Measurements from ENCODE around the gene PHC2.

The PHC2 gene

GRCh38 chr1:33347650-33347992 lies 83.3 kb downstream of the PHC2 start:
- DNase-seq, result peak; percentile 68

DNA sequence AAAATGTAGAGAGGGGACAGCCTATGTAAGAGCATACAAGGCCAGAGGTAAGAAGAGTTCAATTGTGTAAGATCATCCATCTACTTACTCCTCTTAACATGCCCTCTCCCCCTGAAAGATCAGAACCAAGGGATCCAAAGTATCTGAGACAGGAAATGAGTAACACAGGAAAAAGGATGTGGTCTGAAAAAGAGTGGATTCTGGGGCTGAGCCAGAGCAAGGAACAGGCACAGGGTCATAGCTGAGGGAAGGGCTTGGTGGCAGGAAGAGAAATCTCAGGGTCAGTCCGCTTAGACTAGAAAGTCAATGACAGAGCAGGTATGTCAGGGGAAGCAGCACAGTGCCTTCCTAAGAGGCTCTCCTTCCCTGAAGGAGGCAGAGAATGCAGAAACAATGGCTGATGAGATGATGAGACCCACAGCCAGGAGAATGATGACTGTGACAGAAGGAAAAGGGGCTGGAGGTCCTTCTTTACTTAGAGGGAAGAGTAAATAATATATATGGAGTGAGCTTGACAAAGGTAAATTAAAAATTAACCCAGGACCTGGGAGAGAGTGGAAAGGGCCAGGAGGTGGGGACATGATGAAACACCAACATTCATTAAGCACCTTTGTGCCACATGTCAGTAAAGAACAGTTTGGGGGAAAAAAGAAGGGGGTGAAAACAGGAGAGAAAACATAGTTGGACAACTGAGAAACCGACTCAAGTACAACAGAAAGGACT lies 83.8 kb downstream of the PHC2 start:
- no peak for DNase-seq

- DNase-seq, result no peak
Measured at GRCh38 chr1:33346533-33346926, 84.4 kb downstream of the PHC2 start.

- DNase-seq, result no peak
Measured at GRCh38 chr1:33344896-33345560, 85.9 kb downstream of the PHC2 start.

DNA sequence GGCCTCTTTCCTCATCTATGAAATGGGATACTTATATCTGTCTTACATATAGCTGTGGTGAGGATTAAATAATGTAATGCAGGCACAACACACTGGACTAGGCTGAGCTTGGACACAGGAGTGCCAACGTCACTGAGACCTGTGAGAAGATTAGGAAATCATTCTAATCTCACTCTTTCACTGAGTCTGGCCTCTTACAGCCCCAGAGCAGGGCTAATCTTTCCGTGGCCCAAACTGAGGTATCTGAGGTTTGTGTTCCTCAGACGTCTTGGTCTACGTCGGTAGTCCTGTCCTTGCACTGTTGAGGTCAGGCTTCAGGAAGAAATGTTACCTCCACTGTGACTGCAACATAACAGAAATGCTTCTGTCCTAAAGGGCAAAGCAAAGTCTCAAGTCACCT lies 87.4 kb downstream of the PHC2 start:
- no peak for DNase-seq

- peak; percentile 81 for DNase-seq
Measured at GRCh38 chr1:33342041-33342723, 88.7 kb downstream of the PHC2 start.

DNA sequence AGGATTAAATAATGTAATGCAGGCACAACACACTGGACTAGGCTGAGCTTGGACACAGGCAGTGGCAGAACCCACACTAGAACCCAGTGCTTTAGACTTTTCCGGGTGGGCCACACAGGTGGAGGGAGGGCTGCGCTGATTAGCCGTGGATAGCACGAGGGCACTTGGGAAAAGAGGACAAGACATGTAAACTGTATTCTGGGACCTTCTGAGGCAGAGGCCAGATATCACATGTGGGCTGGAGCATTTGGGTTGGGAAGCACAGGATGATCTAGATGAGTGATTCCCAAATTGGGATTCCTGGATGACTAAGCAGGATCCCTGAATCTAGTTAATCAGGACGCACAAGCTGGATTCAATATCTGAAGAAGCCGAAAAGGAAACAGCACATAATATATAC lies 89.7 kb downstream of the PHC2 start:
- DNase-seq, result no peak

- no peak for DNase-seq
Measured at GRCh38 chr1:33339413-33339812, 91.5 kb downstream of the PHC2 start.

DNA sequence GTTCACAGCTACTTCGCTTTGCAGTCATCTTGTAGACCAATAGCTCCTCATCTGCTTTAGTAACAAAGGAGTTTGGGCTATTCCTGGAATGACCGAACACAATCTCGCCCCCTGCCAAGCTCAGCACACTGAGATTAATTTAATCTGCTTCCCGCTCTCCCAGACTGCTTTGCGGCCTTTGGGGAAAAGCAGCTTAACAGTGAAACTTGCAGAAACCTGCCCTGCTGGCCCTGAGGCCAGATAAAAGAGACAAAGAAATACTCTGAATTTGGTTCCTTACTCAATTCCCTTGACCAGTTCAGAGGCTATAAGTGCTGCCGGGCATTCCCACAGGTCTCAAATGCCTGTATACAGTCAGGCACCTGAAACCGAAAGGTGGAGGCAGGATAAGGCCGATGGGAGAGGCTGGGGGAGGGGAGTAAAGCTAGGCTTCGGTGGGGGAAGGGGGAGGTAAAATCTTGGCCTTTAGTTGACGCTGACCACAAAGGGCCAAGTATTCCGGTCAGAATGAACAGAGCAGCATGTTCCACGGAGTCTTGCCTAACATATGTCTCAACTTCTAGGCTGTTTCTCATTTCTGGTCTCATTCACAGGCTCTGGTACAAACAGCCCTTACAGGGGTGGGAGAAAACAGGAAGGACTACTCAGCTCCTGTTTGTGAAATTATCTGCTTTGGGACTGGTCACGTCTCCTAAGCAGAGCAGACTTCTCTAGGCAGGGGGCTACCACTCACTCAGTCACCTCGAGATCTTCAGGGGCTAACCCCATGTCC lies 92.3 kb downstream of the PHC2 start:
- DNase-seq, result no peak

GRCh38 chr1:33338048-33338439 lies 92.9 kb downstream of the PHC2 start:
- DNase-seq, result no peak

GRCh38 chr1:33337441-33337840 lies 93.5 kb downstream of the PHC2 start:
- no peak for DNase-seq

DNA sequence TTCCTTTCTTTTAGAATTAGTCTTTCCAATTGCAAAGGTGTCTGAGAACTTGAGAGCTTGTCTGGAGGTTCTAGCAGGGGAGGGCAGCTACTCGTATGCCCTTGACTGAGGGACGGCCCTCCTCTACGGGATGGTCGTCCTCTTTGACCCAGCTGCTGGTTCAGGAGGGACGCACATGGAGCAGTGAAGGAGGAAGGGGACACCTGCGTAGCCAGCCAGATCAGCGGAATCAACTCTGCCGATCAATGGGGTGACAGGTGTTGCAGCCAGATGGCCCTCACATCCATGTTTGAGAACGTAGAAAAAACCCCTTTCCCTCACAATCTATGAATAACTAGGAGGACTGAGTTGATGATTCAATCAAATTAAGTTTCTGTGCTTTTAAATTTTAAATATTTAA lies 94.3 kb downstream of the PHC2 start:
- DNase-seq, result no peak

- no peak for DNase-seq
Measured at GRCh38 chr1:33335020-33335419, 95.9 kb downstream of the PHC2 start.

- no peak for DNase-seq
Measured at GRCh38 chr1:33334081-33334552, 96.8 kb downstream of the PHC2 start.

- DNase-seq, result no peak
Measured at GRCh38 chr1:33332881-33333280, 98.0 kb downstream of the PHC2 start.

GRCh38 chr1:33332357-33332789 lies 98.5 kb downstream of the PHC2 start:
- no peak for DNase-seq

DNA sequence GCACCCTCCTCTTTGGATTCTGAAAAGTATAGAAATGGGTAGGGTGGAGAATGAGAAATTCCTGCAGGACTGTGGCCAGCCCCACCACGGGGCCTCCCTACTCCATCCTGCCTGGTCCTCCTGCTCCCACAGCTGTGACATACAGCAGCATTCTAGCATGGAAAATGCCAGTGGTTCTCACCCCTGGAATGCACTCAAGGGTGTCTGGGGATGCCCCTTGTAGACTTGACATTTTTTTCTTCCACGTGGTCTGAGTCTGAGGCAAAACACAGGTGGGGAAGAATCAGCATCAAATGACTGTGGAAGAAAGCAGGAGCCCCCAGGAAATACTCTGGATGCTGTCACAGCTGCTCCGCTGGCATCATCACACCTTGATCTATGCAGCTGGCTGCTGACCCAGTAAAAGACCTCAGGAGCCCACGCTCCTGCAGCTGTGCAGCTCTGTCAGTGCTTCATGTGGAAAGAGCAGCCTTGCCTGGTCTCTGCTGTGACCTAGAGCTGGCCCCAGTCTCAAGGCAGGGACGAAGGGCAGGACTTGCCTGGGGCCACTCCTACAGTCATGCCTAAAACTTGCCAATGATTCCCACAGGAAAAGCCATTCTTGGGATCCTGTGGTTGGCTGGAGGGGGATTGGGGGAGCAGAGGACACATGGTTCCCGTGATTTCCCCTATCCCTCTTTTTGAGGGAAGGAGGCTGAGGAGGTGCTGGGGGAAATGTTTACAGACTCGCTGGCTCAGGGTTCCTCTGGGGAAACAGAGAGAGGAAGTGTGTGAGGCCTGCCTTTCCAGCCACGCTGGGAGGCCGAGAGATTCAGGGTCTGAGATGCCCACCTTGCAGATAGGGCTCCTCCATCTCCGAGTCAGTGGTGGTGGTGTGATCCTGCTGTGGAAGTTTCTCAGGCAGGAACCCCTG lies 99.2 kb downstream of the PHC2 start:
- DNase-seq, result no peak

GRCh38 chr1:33330906-33331305 lies 100.0 kb downstream of the PHC2 start:
- DNase-seq, result no peak

DNA sequence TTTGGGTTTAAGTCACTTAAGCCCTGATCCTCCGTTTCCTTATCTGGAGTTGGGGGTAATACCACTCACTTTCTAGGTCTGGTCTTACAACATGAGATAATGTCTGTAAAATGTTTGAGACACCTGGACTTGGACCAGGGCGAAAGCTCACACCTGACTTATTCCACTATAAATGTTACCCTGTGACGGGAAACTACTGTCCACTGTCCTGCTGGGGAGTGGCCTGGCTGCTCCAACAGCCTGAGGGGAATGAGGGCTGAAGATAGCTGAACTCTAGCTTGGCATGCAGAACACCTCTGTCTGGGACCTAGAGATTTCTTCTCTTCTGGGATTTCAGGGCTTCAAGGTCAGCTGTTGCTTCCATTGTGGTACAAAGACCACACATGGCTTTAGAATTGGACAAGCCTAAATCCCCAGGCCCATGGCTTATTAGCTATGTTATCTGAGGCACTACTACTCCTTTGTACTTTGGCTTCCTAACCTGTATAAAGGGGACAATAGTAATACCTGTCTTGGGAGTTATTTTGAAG lies 100.5 kb downstream of the PHC2 start:
- DNase-seq, result no peak

DNA sequence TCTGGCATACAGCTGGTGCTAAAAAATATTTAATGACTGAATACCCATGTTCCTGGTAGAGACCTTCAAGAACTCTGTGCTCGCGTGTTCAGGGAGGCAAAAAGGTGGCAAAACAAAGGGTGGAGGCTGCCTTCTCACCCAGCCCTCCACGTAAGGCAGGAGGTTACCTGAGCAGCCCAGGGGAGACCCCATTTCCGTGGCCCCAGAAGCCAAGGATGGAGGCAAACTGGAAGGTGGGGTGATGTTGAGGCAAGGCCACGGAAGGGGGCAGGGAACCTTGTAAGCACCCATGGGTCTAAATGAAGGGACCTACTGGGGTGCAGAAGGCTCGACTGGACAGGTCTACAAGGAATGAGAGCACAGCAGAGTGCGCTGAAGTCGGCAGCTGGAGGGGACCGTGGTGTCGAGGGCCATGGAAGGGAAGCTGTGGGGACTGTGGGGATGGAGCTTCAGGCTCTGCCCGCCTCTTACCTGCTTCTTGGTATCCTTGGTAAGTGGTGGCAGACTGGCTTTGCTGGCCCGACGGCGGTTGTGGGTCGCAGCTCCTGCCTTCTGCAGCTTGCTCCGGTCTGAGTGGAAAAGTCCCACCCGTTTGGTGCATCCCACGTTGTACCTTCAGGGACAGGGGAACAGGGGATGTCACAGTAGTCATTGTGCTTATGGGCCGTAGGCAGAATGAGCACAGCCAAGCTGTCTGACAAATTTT lies 101.1 kb downstream of the PHC2 start:
- no peak for DNase-seq

DNA sequence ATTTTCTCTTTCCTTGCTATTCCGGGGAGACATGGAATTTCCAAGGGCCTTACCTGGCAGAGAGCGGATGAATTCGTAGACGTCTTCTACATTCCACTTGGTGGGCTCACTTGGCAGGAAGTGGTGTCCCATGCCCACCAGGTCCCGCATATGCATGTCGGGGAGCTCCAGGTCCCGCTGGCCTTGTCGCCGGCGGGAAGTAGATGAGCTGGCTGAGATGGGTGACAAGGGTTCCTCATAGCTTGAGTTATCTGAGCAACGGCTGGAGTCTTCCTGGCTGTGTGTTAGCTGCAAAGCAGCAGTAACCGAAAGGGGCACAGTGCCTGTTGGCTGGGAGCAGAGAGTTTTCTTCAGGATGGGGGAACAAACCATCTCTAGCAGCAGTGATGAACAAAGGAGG lies 102.1 kb downstream of the PHC2 start:
- no peak for DNase-seq

Measured in right forelimb (tissue), 1 donor.